Caco-2 (cell line): ENCODE data around the gene SLIT2. TPM values are rescaled to one million over a fixed set of nuclear protein-coding genes. Genes with fewer than 3 reads are reported as not detected.

Source experiments
- BruUV-seq: library from RNA; stranded (reverse); fragments of 400-500 nt; replicated peaks from 2 replicates; lab custom pipeline; 2021; lab: Mats Ljungman, UMichigan
- CTCF ChIA-PET: fragments of 300-600 bp; sonication (Branson Sonifier 250); formaldehyde crosslinking; loops from one replicate; lab custom pipeline; 2022; ENCODE audit warnings: antibody characterized with exemption; lab: Charles Lee
- POLR2A ChIA-PET: fragments of 300-600 bp; sonication (Branson Sonifier 250); formaldehyde crosslinking; loops from one replicate; lab custom pipeline; 2022; ENCODE audit warnings: antibody characterized with exemption; lab: Charles Lee
- DNase-seq, 2 experiments: peaks; one replicate each; pipeline versions ENCODE4 v3.0.0 to v3.0.0-alpha.2; 2020 to 2022
- H3K27me3 ChIP-seq: replicated peaks from 2 replicates; pipeline ENCODE4 v1.6.0; 2011; ENCODE audit warnings: low read length; ENCODE audit not compliant: control insufficient read depth, insufficient read depth
- H3K36me3 ChIP-seq: 2 replicates; pipeline ENCODE4 v1.5.1; 2011; ENCODE audit warnings: low read length; ENCODE audit not compliant: control insufficient read depth, insufficient read depth
- H3K4me1 ChIP-seq: fragments of 250-450 bp; sonication (Bioruptor Pico); 2 replicates; pipeline ENCODE4 v1.5.1; 2020; ENCODE audit warnings: mild to moderate bottlenecking
- H3K4me3 ChIP-seq: 2 replicates; pipeline ENCODE4 v1.5.1; 2011; ENCODE audit warnings: low read depth, mild to moderate bottlenecking, control low read depth, low read length
- H3K9me3 ChIP-seq: fragments of 250-450 bp; sonication (Bioruptor Pico); 2 replicates; pipeline ENCODE4 v1.5.1; 2020; ENCODE audit warnings: mild to moderate bottlenecking, moderate library complexity
- H3K27ac Mint-ChIP-seq: one replicate; pipeline ENCODE4 v1.8.0; 2022; ENCODE audit warnings: mixed read lengths; ENCODE audit not compliant: unreplicated experiment
- H3K27me3 Mint-ChIP-seq: one replicate; pipeline ENCODE4 v1.8.0; 2022; ENCODE audit warnings: mixed read lengths; ENCODE audit not compliant: insufficient read depth, unreplicated experiment
- H3K36me3 Mint-ChIP-seq: one replicate; pipeline ENCODE4 v1.8.0; 2022; ENCODE audit warnings: mild to moderate bottlenecking, mixed read lengths; ENCODE audit not compliant: insufficient read depth, unreplicated experiment
- H3K4me1 Mint-ChIP-seq: one replicate; pipeline ENCODE4 v1.8.0; 2022; ENCODE audit warnings: low read depth, mixed read lengths; ENCODE audit not compliant: unreplicated experiment
- H3K4me3 Mint-ChIP-seq: one replicate; pipeline ENCODE4 v1.8.0; 2022; ENCODE audit warnings: mild to moderate bottlenecking, moderate library complexity, mixed read lengths; ENCODE audit not compliant: unreplicated experiment
- H3K9me3 Mint-ChIP-seq: one replicate; pipeline ENCODE4 v1.8.0; 2022; ENCODE audit warnings: mixed read lengths; ENCODE audit not compliant: unreplicated experiment
- CTCF ChIP-seq, 2 experiments: fragments of 200-600 bp in 1 of 2; IDR thresholded peaks; 1 replicate in 1 of 2; 2 replicates in 1 of 2; pipeline versions ENCODE4 v1.5.1 to v1.8.0; 2011 to 2022; ENCODE audit warnings: antibody characterized with exemption in 1 of 2, control low read depth in 1 of 2, inconsistent platforms in 1 of 2, low read depth in 1 of 2, low read length in 1 of 2, mild to moderate bottlenecking in 1 of 2, moderate library complexity in 1 of 2; ENCODE audit not compliant: insufficient read depth in 1 of 2, severe bottlenecking in 1 of 2, unreplicated experiment in 1 of 2
- intact Hi-C: fragments of 100-400 bp; cut with micrococcal nuclease; formaldehyde crosslinking; loops from one replicate; pipeline ENCODE4 v1.10.0; 2022; ENCODE audit not compliant: unreplicated experiment
- total RNA-seq: library from RNA; stranded (reverse); gene quantifications from 2 replicates; pipeline ENCODE4 v1.2.3, GENCODE V29; 2022

SLIT2 gene
- total RNA-seq, 1 experiment from 2014 or later, result 0.68 TPM

- H3K4me3 Mint-ChIP-seq, result no peak overlapping the region
- no peak for TF ChIP-seq CTCF (IDR thresholded peaks at IDR 0.05; ENCODE audit: insufficient read depth in 1 of 2, low read depth in 1 of 2, low read length in 1 of 2, severe bottlenecking in 1 of 2, unreplicated experiment in 1 of 2)
- no peaks in the 10 kb centered on the region for H3K9me3 ChIP-seq
- ChIA-PET CTCF (no interaction called here), POLR2A (no interaction called here)
- no peak overlapping the region for H3K4me3 ChIP-seq
- H3K27me3 Mint-ChIP-seq, result peaks cover 2% of the 10 kb centered on the region
- no peaks in the 10 kb centered on the region for H3K9me3 Mint-ChIP-seq
- H3K4me1 ChIP-seq, result no peaks in the 10 kb centered on the region
- no peaks in the 10 kb centered on the region for H3K36me3 Mint-ChIP-seq
- no peak overlapping the region for H3K27ac Mint-ChIP-seq
- H3K36me3 ChIP-seq, result no peaks in the 10 kb centered on the region
- intact Hi-C loops, result no loop called here
- BruUV-seq, result no TSS peak
- no peaks in the 10 kb centered on the region for H3K27me3 ChIP-seq
- no peaks in the 10 kb centered on the region for H3K4me1 Mint-ChIP-seq
- DNase-seq, result no peak
Measured at GRCh38 chr4:20273793-20274192, 22.1 kb downstream of the SLIT2 start.

GRCh38 chr4:20276848-20277247 is 25.1 kb downstream of the SLIT2 start:
- BruUV-seq, result no TSS peak
- ChIA-PET POLR2A (no interaction called here), CTCF (no interaction called here)
- H3K27me3 Mint-ChIP-seq, result no peaks in the 10 kb centered on the region
- intact Hi-C loops, result no loop called here
- H3K27me3 ChIP-seq, result no peaks in the 10 kb centered on the region
- H3K4me3 Mint-ChIP-seq, result no peak overlapping the region
- no peaks in the 10 kb centered on the region for H3K9me3 Mint-ChIP-seq
- TF ChIP-seq CTCF (IDR thresholded peaks at IDR 0.05; ENCODE audit: insufficient read depth in 1 of 2, low read depth in 1 of 2, low read length in 1 of 2, severe bottlenecking in 1 of 2, unreplicated experiment in 1 of 2), result no peak
- no peak for DNase-seq
- H3K4me3 ChIP-seq, result no peak overlapping the region
- H3K4me1 Mint-ChIP-seq, result no peaks in the 10 kb centered on the region
- H3K4me1 ChIP-seq, result no peaks in the 10 kb centered on the region
- no peak overlapping the region for H3K27ac Mint-ChIP-seq
- no peaks in the 10 kb centered on the region for H3K36me3 Mint-ChIP-seq
- no peaks in the 10 kb centered on the region for H3K36me3 ChIP-seq
- no peaks in the 10 kb centered on the region for H3K9me3 ChIP-seq

- ChIA-PET POLR2A (no interaction called here), CTCF (no interaction called here)
- H3K4me1 ChIP-seq, result no peaks in the 10 kb centered on the region
- no peak overlapping the region for H3K27ac Mint-ChIP-seq
- intact Hi-C loops, result no loop called here
- no peaks in the 10 kb centered on the region for H3K4me1 Mint-ChIP-seq
- no peaks in the 10 kb centered on the region for H3K27me3 ChIP-seq
- no peak overlapping the region for H3K4me3 ChIP-seq
- H3K27me3 Mint-ChIP-seq, result no peaks in the 10 kb centered on the region
- H3K9me3 ChIP-seq, result no peaks in the 10 kb centered on the region
- no peaks in the 10 kb centered on the region for H3K9me3 Mint-ChIP-seq
- no peaks in the 10 kb centered on the region for H3K36me3 Mint-ChIP-seq
- no peak for DNase-seq
- no peak overlapping the region for H3K4me3 Mint-ChIP-seq
- no peak for TF ChIP-seq CTCF (IDR thresholded peaks at IDR 0.05; ENCODE audit: insufficient read depth in 1 of 2, low read depth in 1 of 2, low read length in 1 of 2, severe bottlenecking in 1 of 2, unreplicated experiment in 1 of 2)
- no peaks in the 10 kb centered on the region for H3K36me3 ChIP-seq
- BruUV-seq, result no TSS peak
Measured at GRCh38 chr4:20278195-20278594, 26.5 kb downstream of the SLIT2 start.
